K562 (cell line): ENCODE measurements around the gene ASIC3. TPM values are rescaled to one million over a fixed set of nuclear protein-coding genes. Genes with fewer than 3 reads are reported as not detected.

ENCODE experiments used
- BCOR ChIP-seq: fragments of 450-650 bp; IDR thresholded peaks from 2 replicates; pipeline ENCODE4 v1.6.1; 2016
- HNRNPLL ChIP-seq: fragments of 200-400 bp; formaldehyde crosslinking; IDR thresholded peaks from 2 replicates; pipeline ENCODE4 v1.6.1; 2017; ENCODE audit warnings: low read length, low read depth, mild to moderate bottlenecking; ENCODE audit not compliant: poor library complexity, severe bottlenecking
- KDM2B ChIP-seq: fragments of 250-450 bp; sonication (Bioruptor Pico); IDR thresholded peaks from 2 replicates; pipeline ENCODE4 v1.8.0; 2021; ENCODE audit warnings: mild to moderate bottlenecking, moderate library complexity
- MED1 ChIP-seq: sonication (generic); formaldehyde crosslinking; IDR thresholded peaks from 2 replicates; pipeline ENCODE4 v1.8.1; 2023; ENCODE audit warnings: missing genetic modification reagents, borderline replicate concordance
- NR4A1 ChIP-seq, 2 experiments: fragments of 250-450 bp in 1 of 2; fragments of 450-650 bp in 1 of 2; sonication (Bioruptor Pico) in 1 of 2; IDR thresholded peaks; 2 replicates each; pipeline versions ENCODE4 v1.4.0 to v1.6.1; 2016 to 2020; ENCODE audit warnings: mild to moderate bottlenecking in 2 of 2, missing compliant biosample characterization in 1 of 2, missing genetic modification characterization in 1 of 2, moderate library complexity in 1 of 2
- POLR2G ChIP-seq: fragments of 200-400 bp; formaldehyde crosslinking; IDR thresholded peaks from 2 replicates; pipeline ENCODE4 v1.6.1; 2017; ENCODE audit warnings: low read depth, mild to moderate bottlenecking, antibody characterized with exemption, low read length, moderate library complexity
- SOX6 ChIP-seq: fragments of 450-650 bp; IDR thresholded peaks from 2 replicates; pipeline ENCODE4 v1.6.1; 2014; ENCODE audit warnings: mild to moderate bottlenecking
- SPI1 ChIP-seq: IDR thresholded peaks from 2 replicates; pipeline ENCODE4 v1.6.1; 2011; ENCODE audit warnings: low read depth, low read length, control low read depth, borderline replicate concordance
- ZNF311 ChIP-seq: fragments of 250-450 bp; sonication (Bioruptor Pico); IDR thresholded peaks from 2 replicates; pipeline ENCODE4 v1.4.0; 2020; ENCODE audit warnings: mild to moderate bottlenecking, moderate library complexity
- ZNF583 ChIP-seq: fragments of 250-450 bp; sonication (Bioruptor Pico); IDR thresholded peaks from 2 replicates; pipeline ENCODE4 v1.4.0; 2020
- ZNF644 ChIP-seq: fragments of 200-800 bp; sonication (Bioruptor generic); IDR thresholded peaks from 2 replicates; pipeline ENCODE4 v1.6.1; 2016; ENCODE audit warnings: low read depth, missing genetic modification characterization, missing compliant biosample characterization
- ZNF696 ChIP-seq: fragments of 250-450 bp; sonication (Bioruptor Pico); conservative IDR thresholded peaks from 2 replicates; pipeline ENCODE4 v1.4.0; 2020; ENCODE audit warnings: mild to moderate bottlenecking, moderate library complexity
- polyA plus RNA-seq, 8 experiments: library from polyadenylated mRNA; depleted of rRNA in 4 of 8; stranded (reverse) in 5 of 8; unstranded in 3 of 8; fragments of >200 nt; fragmentation: Nextera tagmentation in 2 of 8; fragmentation: Illumina TruSeq in 1 of 8; extraction: Ambion mirVana in 2 of 8; extraction: Trizol in 1 of 8; gene quantifications; 2 replicates each; pipeline versions ENCODE4 v1.2.1 to v1.2.3, GENCODE V29; 2011 to 2014; ENCODE audit warnings: inconsistent platforms in 1 of 8, missing spikeins in 1 of 8
- total RNA-seq, 7 experiments: library from RNA; depleted of rRNA in 6 of 7; stranded (reverse); fragments of >200 nt in 6 of 7; fragmentation: Illumina TruSeq in 2 of 7; extraction: Trizol in 2 of 7; gene quantifications; 2 replicates each; pipeline versions ENCODE4 v1.2.1 to v1.2.3, GENCODE V29; 2011 to 2021; ENCODE audit warnings: low replicate concordance in 1 of 7
- TF ChIP-seq, protein P1 (sequence below): fragments of 450-650 bp; IDR thresholded peaks from 2 replicates; pipeline ENCODE4 v1.6.1; 2016; ENCODE audit warnings: mild to moderate bottlenecking
- TF ChIP-seq, protein P2 (sequence below): fragments of 450-650 bp; formaldehyde crosslinking; IDR thresholded peaks from 2 replicates; pipeline ENCODE4 v1.4.0; 2020; ENCODE audit warnings: mild to moderate bottlenecking, mixed read lengths
- TF ChIP-seq, protein P3 (sequence below): fragments of 250-450 bp; sonication (Bioruptor Pico); IDR thresholded peaks from 2 replicates; pipeline ENCODE4 v1.5.1; 2021; ENCODE audit warnings: mild to moderate bottlenecking
- TF ChIP-seq, protein P4 (sequence below): sonication (generic); formaldehyde crosslinking; IDR thresholded peaks from 2 replicates; pipeline ENCODE4 v1.8.0; 2022; ENCODE audit warnings: mild to moderate bottlenecking, missing genetic modification reagents

Gene ASIC3
- total and polyA plus RNA-seq, 9 of the 15 experiments (the other 6 are each of a cell fraction or from before 2014, with no cell fraction given): 0.11 to 5.0 (median 0.87) TPM

DNA sequence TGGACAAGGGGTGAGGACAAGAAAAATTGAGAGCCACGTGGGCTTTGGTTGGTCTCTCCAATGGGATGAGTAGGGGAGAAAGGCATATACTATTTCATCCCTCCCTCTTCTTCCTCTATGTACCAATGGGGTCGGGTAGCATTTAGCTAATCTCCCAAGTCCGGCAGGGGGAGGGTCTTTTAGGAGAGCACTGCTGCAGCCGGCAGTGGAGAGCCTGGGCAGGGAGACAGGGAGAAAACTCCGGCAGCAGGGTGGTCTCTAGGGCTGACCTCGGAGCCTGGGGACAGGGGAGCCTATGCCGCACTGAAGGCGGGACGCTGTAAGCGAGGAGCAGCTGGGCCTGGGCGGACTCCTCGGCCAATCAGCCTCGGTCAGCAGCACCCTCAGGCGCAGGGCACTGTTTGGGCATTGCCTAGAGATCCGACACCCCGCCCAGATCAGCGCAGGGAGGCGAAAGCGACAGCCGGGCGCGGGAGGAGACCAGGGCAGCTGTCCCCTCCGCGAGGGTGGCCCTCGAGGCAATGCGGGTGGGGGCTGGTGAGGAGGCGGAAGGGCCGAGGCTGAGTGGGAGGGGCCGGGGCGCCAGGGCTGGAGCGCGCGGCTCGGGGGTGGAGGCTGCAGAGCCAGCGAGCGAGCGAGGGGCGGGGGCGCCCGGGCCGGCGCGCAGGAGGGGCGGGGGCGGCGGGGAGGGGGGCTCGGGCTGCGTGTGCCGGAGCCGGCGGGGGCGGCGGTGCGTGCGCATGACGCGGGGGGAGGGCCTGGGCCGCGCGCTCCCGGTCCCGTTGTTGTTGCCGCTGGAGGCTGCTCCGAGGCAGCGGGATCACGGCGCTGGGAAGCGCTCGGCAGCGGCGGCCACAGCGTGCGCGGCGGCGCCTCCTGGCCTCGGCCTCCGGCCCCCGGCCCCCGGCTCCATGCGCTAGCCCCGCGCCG, 37.6 kb downstream of the ASIC3 start, which contains the start of gene AGAP3 (continued):
- TF ChIP-seq ZNF311 (CRISPR knock-in tag) (no peak), MED1 (CRISPR knock-in tag) (no peak), POLR2G (peak; percentile 98), KDM2B (peak; percentile 59; the same call in 1 of the 2 replicates), ZNF696 (CRISPR knock-in tag) (no peak), SPI1 (0 out of 2 replicates have a peak, but pooled peaks have one; percentile 20), SOX6 (peak; percentile 8; the same call in 1 of the 2 replicates), ZNF644 (tag) (no peak), NR4A1 (CRISPR knock-in tag; IDR thresholded peaks at IDR 0.05) (no peak), NR4A1 (tag; IDR thresholded peaks at IDR 0.05) (peak; percentile 75), HNRNPLL (no peak), ZNF583 (CRISPR knock-in tag) (peak; percentile 34; the same call in 1 of the 2 replicates), BCOR (no peak; the same call in none of the 2 replicates)
- TF ChIP-seq, protein P1, sequence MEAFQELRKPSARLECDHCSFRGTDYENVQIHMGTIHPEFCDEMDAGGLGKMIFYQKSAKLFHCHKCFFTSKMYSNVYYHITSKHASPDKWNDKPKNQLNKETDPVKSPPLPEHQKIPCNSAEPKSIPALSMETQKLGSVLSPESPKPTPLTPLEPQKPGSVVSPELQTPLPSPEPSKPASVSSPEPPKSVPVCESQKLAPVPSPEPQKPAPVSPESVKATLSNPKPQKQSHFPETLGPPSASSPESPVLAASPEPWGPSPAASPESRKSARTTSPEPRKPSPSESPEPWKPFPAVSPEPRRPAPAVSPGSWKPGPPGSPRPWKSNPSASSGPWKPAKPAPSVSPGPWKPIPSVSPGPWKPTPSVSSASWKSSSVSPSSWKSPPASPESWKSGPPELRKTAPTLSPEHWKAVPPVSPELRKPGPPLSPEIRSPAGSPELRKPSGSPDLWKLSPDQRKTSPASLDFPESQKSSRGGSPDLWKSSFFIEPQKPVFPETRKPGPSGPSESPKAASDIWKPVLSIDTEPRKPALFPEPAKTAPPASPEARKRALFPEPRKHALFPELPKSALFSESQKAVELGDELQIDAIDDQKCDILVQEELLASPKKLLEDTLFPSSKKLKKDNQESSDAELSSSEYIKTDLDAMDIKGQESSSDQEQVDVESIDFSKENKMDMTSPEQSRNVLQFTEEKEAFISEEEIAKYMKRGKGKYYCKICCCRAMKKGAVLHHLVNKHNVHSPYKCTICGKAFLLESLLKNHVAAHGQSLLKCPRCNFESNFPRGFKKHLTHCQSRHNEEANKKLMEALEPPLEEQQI: no peak
- TF ChIP-seq, protein P2, sequence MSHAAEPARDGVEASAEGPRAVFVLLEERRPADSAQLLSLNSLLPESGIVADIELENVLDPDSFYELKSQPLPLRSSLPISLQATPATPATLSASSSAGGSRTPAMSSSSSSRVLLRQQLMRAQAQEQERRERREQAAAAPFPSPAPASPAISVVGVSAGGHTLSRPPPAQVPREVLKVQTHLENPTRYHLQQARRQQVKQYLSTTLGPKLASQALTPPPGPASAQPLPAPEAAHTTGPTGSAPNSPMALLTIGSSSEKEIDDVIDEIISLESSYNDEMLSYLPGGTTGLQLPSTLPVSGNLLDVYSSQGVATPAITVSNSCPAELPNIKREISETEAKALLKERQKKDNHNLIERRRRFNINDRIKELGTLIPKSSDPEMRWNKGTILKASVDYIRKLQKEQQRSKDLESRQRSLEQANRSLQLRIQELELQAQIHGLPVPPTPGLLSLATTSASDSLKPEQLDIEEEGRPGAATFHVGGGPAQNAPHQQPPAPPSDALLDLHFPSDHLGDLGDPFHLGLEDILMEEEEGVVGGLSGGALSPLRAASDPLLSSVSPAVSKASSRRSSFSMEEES: no peak
- TF ChIP-seq, protein P3, sequence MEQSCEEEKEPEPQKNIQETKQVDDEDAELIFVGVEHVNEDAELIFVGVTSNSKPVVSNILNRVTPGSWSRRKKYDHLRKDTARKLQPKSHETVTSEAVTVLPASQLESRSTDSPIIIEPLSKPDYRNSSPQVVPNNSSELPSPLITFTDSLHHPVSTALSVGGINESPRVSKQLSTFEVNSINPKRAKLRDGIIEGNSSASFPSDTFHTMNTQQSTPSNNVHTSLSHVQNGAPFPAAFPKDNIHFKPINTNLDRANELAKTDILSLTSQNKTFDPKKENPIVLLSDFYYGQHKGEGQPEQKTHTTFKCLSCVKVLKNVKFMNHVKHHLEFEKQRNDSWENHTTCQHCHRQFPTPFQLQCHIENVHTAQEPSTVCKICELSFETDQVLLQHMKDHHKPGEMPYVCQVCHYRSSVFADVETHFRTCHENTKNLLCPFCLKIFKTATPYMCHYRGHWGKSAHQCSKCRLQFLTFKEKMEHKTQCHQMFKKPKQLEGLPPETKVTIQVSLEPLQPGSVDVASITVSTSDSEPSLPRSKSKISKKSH (CRISPR knock-in tag): no peak
- TF ChIP-seq, protein P4, sequence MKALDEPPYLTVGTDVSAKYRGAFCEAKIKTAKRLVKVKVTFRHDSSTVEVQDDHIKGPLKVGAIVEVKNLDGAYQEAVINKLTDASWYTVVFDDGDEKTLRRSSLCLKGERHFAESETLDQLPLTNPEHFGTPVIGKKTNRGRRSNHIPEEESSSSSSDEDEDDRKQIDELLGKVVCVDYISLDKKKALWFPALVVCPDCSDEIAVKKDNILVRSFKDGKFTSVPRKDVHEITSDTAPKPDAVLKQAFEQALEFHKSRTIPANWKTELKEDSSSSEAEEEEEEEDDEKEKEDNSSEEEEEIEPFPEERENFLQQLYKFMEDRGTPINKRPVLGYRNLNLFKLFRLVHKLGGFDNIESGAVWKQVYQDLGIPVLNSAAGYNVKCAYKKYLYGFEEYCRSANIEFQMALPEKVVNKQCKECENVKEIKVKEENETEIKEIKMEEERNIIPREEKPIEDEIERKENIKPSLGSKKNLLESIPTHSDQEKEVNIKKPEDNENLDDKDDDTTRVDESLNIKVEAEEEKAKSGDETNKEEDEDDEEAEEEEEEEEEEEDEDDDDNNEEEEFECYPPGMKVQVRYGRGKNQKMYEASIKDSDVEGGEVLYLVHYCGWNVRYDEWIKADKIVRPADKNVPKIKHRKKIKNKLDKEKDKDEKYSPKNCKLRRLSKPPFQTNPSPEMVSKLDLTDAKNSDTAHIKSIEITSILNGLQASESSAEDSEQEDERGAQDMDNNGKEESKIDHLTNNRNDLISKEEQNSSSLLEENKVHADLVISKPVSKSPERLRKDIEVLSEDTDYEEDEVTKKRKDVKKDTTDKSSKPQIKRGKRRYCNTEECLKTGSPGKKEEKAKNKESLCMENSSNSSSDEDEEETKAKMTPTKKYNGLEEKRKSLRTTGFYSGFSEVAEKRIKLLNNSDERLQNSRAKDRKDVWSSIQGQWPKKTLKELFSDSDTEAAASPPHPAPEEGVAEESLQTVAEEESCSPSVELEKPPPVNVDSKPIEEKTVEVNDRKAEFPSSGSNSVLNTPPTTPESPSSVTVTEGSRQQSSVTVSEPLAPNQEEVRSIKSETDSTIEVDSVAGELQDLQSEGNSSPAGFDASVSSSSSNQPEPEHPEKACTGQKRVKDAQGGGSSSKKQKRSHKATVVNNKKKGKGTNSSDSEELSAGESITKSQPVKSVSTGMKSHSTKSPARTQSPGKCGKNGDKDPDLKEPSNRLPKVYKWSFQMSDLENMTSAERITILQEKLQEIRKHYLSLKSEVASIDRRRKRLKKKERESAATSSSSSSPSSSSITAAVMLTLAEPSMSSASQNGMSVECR (CRISPR knock-in tag): peak; percentile 91
